ENCODE data around the gene CDC20. TPM values are rescaled to one million over a fixed set of nuclear protein-coding genes. Genes with fewer than 3 reads are reported as not detected.

CDC20 gene
- total RNA-seq, 1 experiment from 2014 or later: 123 TPM

- Histone ChIP-seq H3K4me3 (ENCODE audit: low read depth, low read length) (no peak overlapping the region), H3K27me3 (replicated peaks; ENCODE audit: control insufficient read depth, insufficient read depth, low read length) (no peaks in the 10 kb centered on the region), H3K4me1 (no peaks in the 10 kb centered on the region), H3K36me3 (ENCODE audit: control insufficient read depth, insufficient read depth, low read length) (no peaks in the 10 kb centered on the region), H3K9me3 (no peaks in the 10 kb centered on the region)
- TF ChIP-seq CTCF (IDR thresholded peaks at IDR 0.05; ENCODE audit: insufficient read depth in 1 of 2, low read depth in 1 of 2, low read length in 1 of 2, severe bottlenecking in 1 of 2, unreplicated experiment in 1 of 2): no peak
- H3K27ac Mint-ChIP-seq (ENCODE audit: unreplicated experiment): no peak overlapping the region
- H3K36me3 Mint-ChIP-seq (ENCODE audit: insufficient read depth, unreplicated experiment): no peaks in the 10 kb centered on the region
- CTCF ChIA-PET: no interaction called here
- no peaks in the 10 kb centered on the region for H3K4me1 Mint-ChIP-seq (ENCODE audit: low read depth, unreplicated experiment)
- no TSS peak for BruUV-seq (replicated peaks)
- POLR2A ChIA-PET: no interaction called here
- H3K4me3 Mint-ChIP-seq (ENCODE audit: unreplicated experiment): no peak overlapping the region
- intact Hi-C loops (cut with micrococcal nuclease; ENCODE audit: unreplicated experiment): no loop called here
- no peaks in the 10 kb centered on the region for H3K27me3 Mint-ChIP-seq (ENCODE audit: insufficient read depth, unreplicated experiment)
- H3K9me3 Mint-ChIP-seq (ENCODE audit: unreplicated experiment): peaks cover 8% of the 10 kb centered on the region
- no peak for DNase-seq
These were observed 27.1 kb upstream of the CDC20 start for GRCh38 chr1:43331688-43332087.

- Histone ChIP-seq H3K27me3 (replicated peaks; ENCODE audit: control insufficient read depth, insufficient read depth, low read length) (no peaks in the 10 kb centered on the region), H3K36me3 (ENCODE audit: control insufficient read depth, insufficient read depth, low read length) (no peaks in the 10 kb centered on the region), H3K4me1 (no peaks in the 10 kb centered on the region), H3K9me3 (no peaks in the 10 kb centered on the region), H3K4me3 (ENCODE audit: low read depth, low read length) (no peak overlapping the region)
- POLR2A ChIA-PET: no interaction called here
- intact Hi-C loops (cut with micrococcal nuclease; ENCODE audit: unreplicated experiment): no loop called here
- Mint-ChIP-seq H3K4me1 (ENCODE audit: low read depth, unreplicated experiment) (no peaks in the 10 kb centered on the region), H3K4me3 (ENCODE audit: unreplicated experiment) (no peak overlapping the region), H3K9me3 (ENCODE audit: unreplicated experiment) (no peaks in the 10 kb centered on the region), H3K27ac (ENCODE audit: unreplicated experiment) (no peak overlapping the region), H3K27me3 (ENCODE audit: insufficient read depth, unreplicated experiment) (no peaks in the 10 kb centered on the region), H3K36me3 (ENCODE audit: insufficient read depth, unreplicated experiment) (no peaks in the 10 kb centered on the region)
- no TSS peak for BruUV-seq (replicated peaks)
- DNase-seq: no peak
- no peak for TF ChIP-seq CTCF (IDR thresholded peaks at IDR 0.05; ENCODE audit: insufficient read depth in 1 of 2, low read depth in 1 of 2, low read length in 1 of 2, severe bottlenecking in 1 of 2, unreplicated experiment in 1 of 2)
- CTCF ChIA-PET: no interaction called here
These were observed 24.2 kb upstream of the CDC20 start for GRCh38 chr1:43334453-43335205.

GRCh38 chr1:43337588-43337987 is 21.2 kb upstream of the CDC20 start, which contains the start of gene MPL:
TSS of gene MPL (plus strand) at chr1:43337818. CDS start at chr1:43337849, 31 bp downstream.
- Mint-ChIP-seq H3K36me3 (ENCODE audit: insufficient read depth, unreplicated experiment) (no peaks in the 10 kb centered on the region), H3K27me3 (ENCODE audit: insufficient read depth, unreplicated experiment) (no peaks in the 10 kb centered on the region), H3K4me3 (ENCODE audit: unreplicated experiment) (no peak within 1 kb of the TSS), H3K27ac (ENCODE audit: unreplicated experiment) (no peak within 1 kb of the TSS), H3K9me3 (ENCODE audit: unreplicated experiment) (no peaks in the 10 kb centered on the region), H3K4me1 (ENCODE audit: low read depth, unreplicated experiment) (peaks cover 9% of the 10 kb centered on the region)
- H3K27me3 ChIP-seq (replicated peaks; ENCODE audit: control insufficient read depth, insufficient read depth, low read length): no peaks in the 10 kb centered on the region
- no TSS peak for BruUV-seq (replicated peaks)
- H3K4me1 ChIP-seq: no peaks in the 10 kb centered on the region
- ChIA-PET POLR2A (no interaction called here), CTCF (no interaction called here)
- H3K9me3 ChIP-seq: no peaks in the 10 kb centered on the region
- H3K36me3 ChIP-seq (ENCODE audit: control insufficient read depth, insufficient read depth, low read length): no peaks in the 10 kb centered on the region
- no peak for TF ChIP-seq CTCF (IDR thresholded peaks at IDR 0.05; ENCODE audit: insufficient read depth in 1 of 2, low read depth in 1 of 2, low read length in 1 of 2, severe bottlenecking in 1 of 2, unreplicated experiment in 1 of 2)
- H3K4me3 ChIP-seq (ENCODE audit: low read depth, low read length): no peak within 1 kb of the TSS
- intact Hi-C loops (cut with micrococcal nuclease; ENCODE audit: unreplicated experiment): no loop called here
- no peak for DNase-seq

Measured in Caco-2 (cell line).